ENCODE results near the gene STPG4. TPM values are rescaled to one million over a fixed set of nuclear protein-coding genes. Genes with fewer than 3 reads are reported as not detected.

The STPG4 gene
- total and polyA plus RNA-seq, 2 of the 8 experiments (the other 6 are each of a cell fraction or from before 2014, with no cell fraction given), result 0.28 TPM; not detected in 1

- TF ChIP-seq SAP30 (IDR thresholded peaks at IDR 0.05; ENCODE audit: insufficient read depth, insufficient replicate concordance, low read length) (no peak), BCL11A (IDR thresholded peaks at IDR 0.05; ENCODE audit: low read depth in 2 of 2, low read length in 2 of 2) (no peak), KDM1A (IDR thresholded peaks at IDR 0.05; ENCODE audit: borderline replicate concordance, low read length) (no peak), NRF1 (IDR thresholded peaks at IDR 0.05; ENCODE audit: low read depth, low read length) (no peak), POLR2A (IDR thresholded peaks at IDR 0.05; ENCODE audit: control extremely low read depth in 1 of 2, low read depth in 2 of 2, low read length in 2 of 2) (no peak)
These were observed 13.6 kb downstream of the STPG4 start (continued) for GRCh38 chr2:47141520-47141919.

All from H1 (cell line).